Activated naive CD4-positive, alpha-beta T cell (primary cell): ENCODE data around the gene CASP1.

Source experiments
- DNase-seq, 4 experiments: peaks; one replicate each; lab custom pipeline; 2025; lab: John Stamatoyannopoulos, UW

The CASP1 gene

DNA sequence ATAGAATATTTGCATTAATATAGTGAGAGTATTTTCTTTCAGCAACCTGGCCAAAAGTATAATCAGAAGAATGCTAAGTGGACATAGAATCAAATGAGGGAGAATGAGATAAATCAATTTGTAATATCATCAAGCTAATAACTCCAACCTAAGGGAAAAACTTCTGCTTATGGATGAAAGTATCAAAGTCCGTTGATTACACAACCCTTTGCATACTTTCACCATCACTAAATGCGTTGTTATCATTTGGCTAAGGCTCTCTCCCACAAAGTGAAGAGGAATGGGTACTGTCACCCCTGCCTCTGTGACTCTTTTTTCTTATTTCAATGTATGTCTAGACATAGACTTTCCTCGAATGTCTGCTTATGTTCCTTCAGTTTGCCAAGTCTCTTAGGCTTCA lies 50.1 kb downstream of the CASP1 start:
- DNase-seq = no peak

- DNase-seq = no peak
Observed at GRCh38 chr11:104979839-104980238, 55.1 kb downstream of the CASP1 start.
